ENCODE measurements around the gene PRDM16. TPM values are rescaled to one million over a fixed set of nuclear protein-coding genes. Genes with fewer than 3 reads are reported as not detected.
A peak's percentile ranks its signal among the peaks of the same experiment; 100 is the strongest.

PRDM16 gene
- total RNA-seq, 1 experiment from 2014 or later = 22.3 TPM

GRCh38 chr1:3067671-3068563 is 1.1 kb upstream of the PRDM16 start:
- ATAC-seq (no peak), DNase-seq (ENCODE audit: low read depth, low spot score) (no peak)
- in situ Hi-C loops (cut with HindIII; ENCODE audit: low pct_unique_long_range_greater_than_20kb, low sequenced_read_pairs) = no loop called here
- Histone ChIP-seq H3K27ac (ENCODE audit: low read length) (peak overlapping the region; percentile 77), H3K4me1 (ENCODE audit: control insufficient read depth, insufficient read depth, low read length) (peaks cover 25% of the 10 kb centered on the region), H3K4me3 (ENCODE audit: low read depth in 2 of 2, low read length in 2 of 2) (peak overlapping the region; percentile 55 to 68), H3K27me3 (ENCODE audit: control insufficient read depth, insufficient read depth, low read length) (no peaks in the 10 kb centered on the region), H3K36me3 (ENCODE audit: control insufficient read depth, insufficient read depth, low read length) (no peaks in the 10 kb centered on the region; the same call in 1 of the 2 replicates), H3K9me3 (ENCODE audit: control insufficient read depth, insufficient read depth, low read depth, low read length) (no peaks in the 10 kb centered on the region)
- intact Hi-C loops (cut with micrococcal nuclease; ENCODE audit: unreplicated experiment) = loop anchor here (5.0 kb wide), 1 partner anchor 354 kb away; no protein-coding TSS in a partner anchor
- POLR2A ChIA-PET = no interaction called here
- no peak for TF ChIP-seq SIN3A (IDR thresholded peaks at IDR 0.05; ENCODE audit: borderline replicate concordance, insufficient read depth, low read depth, low read length)
- TF ChIP-seq REST (IDR thresholded peaks at IDR 0.05; ENCODE audit: insufficient read depth in 1 of 2, low read depth in 2 of 2, low read length in 1 of 2) = no peak
- TF ChIP-seq TCF7L2 (IDR thresholded peaks at IDR 0.05; ENCODE audit: low read depth, low read length) = no peak
- BruUV-seq (replicated peaks) = no TSS peak
- CTCF ChIA-PET = interaction anchor here (0.6 to 1.0 kb wide), 4 partner anchors 213 to 357 kb away, joined by 3 to 7 read pairs (median 5); no protein-coding TSS in a partner anchor

GRCh38 chr1:3069491-3070308 is 697 bp downstream of the PRDM16 start:
- intact Hi-C loops (cut with micrococcal nuclease; ENCODE audit: unreplicated experiment) (loop anchor here (5.0 kb wide), 1 partner anchor 353 kb away; no protein-coding TSS in a partner anchor), in situ Hi-C loops (cut with HindIII; ENCODE audit: low pct_unique_long_range_greater_than_20kb, low sequenced_read_pairs) (no loop called here)
- TF ChIP-seq POLR2AphosphoS5 (IDR thresholded peaks at IDR 0.05; ENCODE audit: low read depth, low read length) (no peak), CTCF (IDR thresholded peaks at IDR 0.05) (peak; percentile 73)
- peaks cover 40% of the 10 kb centered on the region for H3K4me1 ChIP-seq (ENCODE audit: control insufficient read depth, insufficient read depth, low read length)
- H3K9me3 ChIP-seq (ENCODE audit: control insufficient read depth, insufficient read depth, low read depth, low read length) = no peaks in the 10 kb centered on the region
- no peaks in the 10 kb centered on the region for H3K27me3 ChIP-seq (ENCODE audit: control insufficient read depth, insufficient read depth, low read length)
- ChIA-PET CTCF (no interaction called here), POLR2A (no interaction called here)
- BruUV-seq (replicated peaks) = no TSS peak
- peak overlapping the region; percentile 75 for H3K27ac ChIP-seq (ENCODE audit: low read length)
- peak overlapping the region; percentile 63 to 65 for H3K4me3 ChIP-seq (ENCODE audit: low read depth in 2 of 2, low read length in 2 of 2)
- ATAC-seq = peak; percentile 43
- no peaks in the 10 kb centered on the region; the same call in 1 of the 2 replicates for H3K36me3 ChIP-seq (ENCODE audit: control insufficient read depth, insufficient read depth, low read length)
- no peak for DNase-seq (ENCODE audit: low read depth, low spot score)
